Smooth muscle cell (in vitro differentiated cells): ENCODE results near the gene ABCA5. TPM values are rescaled to one million over a fixed set of nuclear protein-coding genes. Genes with fewer than 3 reads are reported as not detected.

Experiments
- DNase-seq: peaks from one replicate; lab custom pipeline; 2025; ENCODE audit not compliant: unreplicated experiment; lab: John Stamatoyannopoulos, UW
- H2AFZ ChIP-seq: fragments of 200-600 bp; sonication (generic); 2 replicates; pipeline ENCODE4 v1.6.0; 2016; ENCODE audit warnings: antibody characterized with exemption, low read depth, mild to moderate bottlenecking
- H3F3A ChIP-seq: fragments of 200-600 bp; sonication (generic); 2 replicates; pipeline ENCODE4 v1.6.0; 2017; ENCODE audit warnings: antibody characterized with exemption, low read depth
- H3K27ac ChIP-seq: fragments of 200-600 bp; sonication (generic); 2 replicates; pipeline ENCODE4 v1.5.1; 2016; ENCODE audit warnings: low read depth, mild to moderate bottlenecking
- H3K27me3 ChIP-seq: fragments of 200-600 bp; sonication (generic); 2 replicates; pipeline ENCODE4 v1.6.1; 2016; ENCODE audit warnings: low read depth, mild to moderate bottlenecking
- H3K36me3 ChIP-seq: fragments of 200-600 bp; sonication (generic); 2 replicates; pipeline ENCODE4 v1.5.1; 2016; ENCODE audit warnings: low read depth
- H3K4me1 ChIP-seq: fragments of 200-600 bp; sonication (generic); 2 replicates; pipeline ENCODE4 v1.5.1; 2016; ENCODE audit warnings: low read depth
- H3K4me2 ChIP-seq: fragments of 200-600 bp; sonication (generic); 2 replicates; pipeline ENCODE4 v1.6.0; 2016; ENCODE audit warnings: mild to moderate bottlenecking
- H3K4me3 ChIP-seq: fragments of 200-600 bp; sonication (generic); 2 replicates; pipeline ENCODE4 v1.5.1; 2016; ENCODE audit warnings: mild to moderate bottlenecking
- H3K79me2 ChIP-seq: fragments of 200-600 bp; sonication (generic); 2 replicates; pipeline ENCODE4 v1.6.0; 2016; ENCODE audit warnings: low read depth, mild to moderate bottlenecking
- H3K9ac ChIP-seq: fragments of 200-600 bp; sonication (generic); 2 replicates; pipeline ENCODE4 v1.6.0; 2016; ENCODE audit warnings: low read depth
- H3K9me3 ChIP-seq: fragments of 200-600 bp; sonication (generic); replicated peaks from 2 replicates; pipeline ENCODE4 v1.5.1; 2016; ENCODE audit warnings: low read depth
- H4K20me1 ChIP-seq: fragments of 200-600 bp; sonication (generic); 2 replicates; pipeline ENCODE4 v1.6.0; 2016; ENCODE audit warnings: low read depth
- CTCF ChIP-seq: fragments of 200-600 bp; sonication (generic); IDR thresholded peaks from 2 replicates; pipeline ENCODE4 v1.5.1; 2017; ENCODE audit warnings: borderline replicate concordance, mild to moderate bottlenecking, antibody characterized with exemption; ENCODE audit not compliant: insufficient read depth, poor library complexity, severe bottlenecking
- whole genome bisulfite sequencing: methylation state at CpG from one replicate; pipeline ENCODE4 v1.1.7; 2016; ENCODE audit warnings: low lambda C conversion rate; 5-methylcytosine and 5-hydroxymethylcytosine counted together
- polyA plus RNA-seq: library from polyadenylated mRNA; unstranded; fragments of >200 nt; fragmentation: Nextera tagmentation; extraction: Ambion mirVana; gene quantifications from 2 replicates; pipeline ENCODE4 v1.2.1, GENCODE V29; 2016
- total RNA-seq: library from RNA; depleted of rRNA; stranded (reverse); fragments of >200 nt; gene quantifications from 2 replicates; pipeline ENCODE4 v1.2.3, GENCODE V29; 2014

ABCA5 gene
- total and polyA plus RNA-seq, 2 experiments from 2014 or later = 2.2 to 11.3 TPM

- Histone ChIP-seq H3K4me3 (no peak overlapping the region), H3K9ac (no peak overlapping the region), H3F3A (no peaks in the 10 kb centered on the region), H3K27ac (no peak overlapping the region), H3K36me3 (no peaks in the 10 kb centered on the region), H3K9me3 (no peaks in the 10 kb centered on the region), H3K4me1 (no peaks in the 10 kb centered on the region), H4K20me1 (no peaks in the 10 kb centered on the region), H3K27me3 (peaks cover 16% of the 10 kb centered on the region), H3K79me2 (no peaks in the 10 kb centered on the region), H2AFZ (no peak overlapping the region), H3K4me2 (no peak overlapping the region)
- DNase-seq = no peak
- 75% methylated on average over 1 of the region's 1 CpG for WGBS
- no peak for TF ChIP-seq CTCF
These were observed 10.1 kb upstream of the ABCA5 start for GRCh38 chr17:69336996-69337395.

- Histone ChIP-seq H3K4me1 (no peaks in the 10 kb centered on the region), H3K27ac (no peak overlapping the region), H3K27me3 (peaks cover 20% of the 10 kb centered on the region), H3K36me3 (no peaks in the 10 kb centered on the region), H3K9ac (no peak overlapping the region), H3F3A (no peaks in the 10 kb centered on the region), H4K20me1 (no peaks in the 10 kb centered on the region), H3K4me2 (no peak overlapping the region), H3K79me2 (no peaks in the 10 kb centered on the region), H3K9me3 (no peaks in the 10 kb centered on the region), H2AFZ (no peak overlapping the region), H3K4me3 (no peak overlapping the region)
- DNase-seq = no peak
- TF ChIP-seq CTCF = no peak
These were observed 9.6 kb upstream of the ABCA5 start for GRCh38 chr17:69336580-69336979.

- no peaks in the 10 kb centered on the region for H3F3A ChIP-seq
- 19% methylated on average over 2 of the region's 2 CpGs for WGBS
- H3K36me3 ChIP-seq = no peaks in the 10 kb centered on the region
- peak; percentile 43 for TF ChIP-seq CTCF
- H3K27ac ChIP-seq = no peak overlapping the region
- peaks cover 28% of the 10 kb centered on the region for H3K27me3 ChIP-seq
- DNase-seq = no peak
- no peak overlapping the region for H2AFZ ChIP-seq
- no peaks in the 10 kb centered on the region for H3K4me1 ChIP-seq
- no peak overlapping the region for H3K4me2 ChIP-seq
- no peak overlapping the region for H3K9ac ChIP-seq
- H3K79me2 ChIP-seq = no peaks in the 10 kb centered on the region
- H4K20me1 ChIP-seq = no peaks in the 10 kb centered on the region
- no peak overlapping the region for H3K4me3 ChIP-seq
- H3K9me3 ChIP-seq = no peaks in the 10 kb centered on the region
These were observed 8.1 kb upstream of the ABCA5 start for GRCh38 chr17:69335058-69335457.

- no peak overlapping the region for H2AFZ ChIP-seq
- no peak for TF ChIP-seq CTCF
- H3K4me3 ChIP-seq = no peak overlapping the region
- no peak overlapping the region for H3K27ac ChIP-seq
- no peak overlapping the region for H3K9ac ChIP-seq
- no peaks in the 10 kb centered on the region for H3F3A ChIP-seq
- no peaks in the 10 kb centered on the region for H4K20me1 ChIP-seq
- no peaks in the 10 kb centered on the region for H3K36me3 ChIP-seq
- H3K27me3 ChIP-seq = peaks cover 28% of the 10 kb centered on the region
- no peaks in the 10 kb centered on the region for H3K4me1 ChIP-seq
- H3K9me3 ChIP-seq = no peaks in the 10 kb centered on the region
- no peak for DNase-seq
- H3K4me2 ChIP-seq = no peak overlapping the region
- H3K79me2 ChIP-seq = no peaks in the 10 kb centered on the region
These were observed 6.6 kb upstream of the ABCA5 start for GRCh38 chr17:69333561-69333960.
